Measurements from ENCODE around the gene CCNI.

Gene CCNI

GRCh38 chr4:77065382-77065781 is 10.4 kb downstream of the CCNI start:
- Histone ChIP-seq H3K9me3 (ENCODE audit: control insufficient read depth in 2 of 2, low read length in 2 of 2) (no peaks in the 10 kb centered on the region), H3K4me1 (ENCODE audit: control insufficient read depth, insufficient read depth, low read length) (no peaks in the 10 kb centered on the region), H3K27ac (ENCODE audit: low read length) (no peak overlapping the region), H3K27me3 (ENCODE audit: control insufficient read depth in 1 of 2, insufficient read depth in 2 of 2, low read length in 2 of 2) (no peaks in the 10 kb centered on the region), H3K9ac (ENCODE audit: low read length in 2 of 2) (no peak overlapping the region), H3K4me3 (ENCODE audit: low read length in 2 of 2) (no peak overlapping the region), H3K36me3 (ENCODE audit: control insufficient read depth in 2 of 2, insufficient read depth in 2 of 2, low read length in 2 of 2) (peaks cover 13 to 24% of the 10 kb centered on the region in 2 donors)

GRCh38 chr4:77062856-77063255 is 12.9 kb downstream of the CCNI start:
- Histone ChIP-seq H3K27me3 (ENCODE audit: control insufficient read depth in 1 of 2, insufficient read depth in 2 of 2, low read length in 2 of 2) (no peaks in the 10 kb centered on the region), H3K4me3 (ENCODE audit: low read length in 2 of 2) (no peak overlapping the region), H3K9me3 (ENCODE audit: control insufficient read depth in 2 of 2, low read length in 2 of 2) (no peaks in the 10 kb centered on the region), H3K36me3 (ENCODE audit: control insufficient read depth in 2 of 2, insufficient read depth in 2 of 2, low read length in 2 of 2) (peaks cover 13 to 26% of the 10 kb centered on the region in 2 donors), H3K4me1 (ENCODE audit: control insufficient read depth, insufficient read depth, low read length) (no peaks in the 10 kb centered on the region), H3K27ac (ENCODE audit: low read length) (no peak overlapping the region), H3K9ac (ENCODE audit: low read length in 2 of 2) (no peak overlapping the region)

- Histone ChIP-seq H3K9ac (ENCODE audit: low read length in 2 of 2) (no peak overlapping the region), H3K9me3 (ENCODE audit: control insufficient read depth in 2 of 2, low read length in 2 of 2) (no peaks in the 10 kb centered on the region), H3K36me3 (ENCODE audit: control insufficient read depth in 2 of 2, insufficient read depth in 2 of 2, low read length in 2 of 2) (peaks cover 22 to 38% of the 10 kb centered on the region in 2 donors), H3K27ac (ENCODE audit: low read length) (no peak overlapping the region), H3K4me3 (ENCODE audit: low read length in 2 of 2) (no peak overlapping the region), H3K4me1 (ENCODE audit: control insufficient read depth, insufficient read depth, low read length) (no peaks in the 10 kb centered on the region), H3K27me3 (ENCODE audit: control insufficient read depth in 1 of 2, insufficient read depth in 2 of 2, low read length in 2 of 2) (no peaks in the 10 kb centered on the region)
Measured at GRCh38 chr4:77052352-77052751, 23.4 kb downstream of the CCNI start.

GRCh38 chr4:77050962-77051361 is 24.8 kb downstream of the CCNI start:
- Histone ChIP-seq H3K27me3 (ENCODE audit: control insufficient read depth in 1 of 2, insufficient read depth in 2 of 2, low read length in 2 of 2) (no peaks in the 10 kb centered on the region), H3K4me3 (ENCODE audit: low read length in 2 of 2) (no peak overlapping the region), H3K36me3 (ENCODE audit: control insufficient read depth in 2 of 2, insufficient read depth in 2 of 2, low read length in 2 of 2) (peaks cover 27 to 47% of the 10 kb centered on the region in 2 donors), H3K9ac (ENCODE audit: low read length in 2 of 2) (no peak overlapping the region), H3K27ac (ENCODE audit: low read length) (no peak overlapping the region), H3K4me1 (ENCODE audit: control insufficient read depth, insufficient read depth, low read length) (no peaks in the 10 kb centered on the region), H3K9me3 (ENCODE audit: control insufficient read depth in 2 of 2, low read length in 2 of 2) (no peaks in the 10 kb centered on the region)

- Histone ChIP-seq H3K27me3 (ENCODE audit: control insufficient read depth in 1 of 2, insufficient read depth in 2 of 2, low read length in 2 of 2) (no peaks in the 10 kb centered on the region), H3K4me3 (ENCODE audit: low read length in 2 of 2) (no peak overlapping the region), H3K4me1 (ENCODE audit: control insufficient read depth, insufficient read depth, low read length) (no peaks in the 10 kb centered on the region), H3K9ac (ENCODE audit: low read length in 2 of 2) (no peak overlapping the region), H3K27ac (ENCODE audit: low read length) (no peak overlapping the region), H3K9me3 (ENCODE audit: control insufficient read depth in 2 of 2, low read length in 2 of 2) (no peaks in the 10 kb centered on the region), H3K36me3 (ENCODE audit: control insufficient read depth in 2 of 2, insufficient read depth in 2 of 2, low read length in 2 of 2) (peaks cover 19 to 35% of the 10 kb centered on the region in 2 donors)
Measured at GRCh38 chr4:77047037-77047436, 28.8 kb downstream of the CCNI start.

GRCh38 chr4:77045490-77045889 is 30.3 kb downstream of the CCNI start:
- Histone ChIP-seq H3K9ac (ENCODE audit: low read length in 2 of 2) (no peak overlapping the region), H3K4me3 (ENCODE audit: low read length in 2 of 2) (no peak overlapping the region), H3K27ac (ENCODE audit: low read length) (no peak overlapping the region), H3K4me1 (ENCODE audit: control insufficient read depth, insufficient read depth, low read length) (no peaks in the 10 kb centered on the region), H3K27me3 (ENCODE audit: control insufficient read depth in 1 of 2, insufficient read depth in 2 of 2, low read length in 2 of 2) (no peaks in the 10 kb centered on the region), H3K9me3 (ENCODE audit: control insufficient read depth in 2 of 2, low read length in 2 of 2) (no peaks in the 10 kb centered on the region), H3K36me3 (ENCODE audit: control insufficient read depth in 2 of 2, insufficient read depth in 2 of 2, low read length in 2 of 2) (peaks cover 14 to 31% of the 10 kb centered on the region in 2 donors)

- no peaks in the 10 kb centered on the region for H3K4me1 ChIP-seq (ENCODE audit: control insufficient read depth, insufficient read depth, low read length)
- H3K9me3 ChIP-seq (ENCODE audit: control insufficient read depth in 2 of 2, low read length in 2 of 2) = no peaks in the 10 kb centered on the region
- H3K4me3 ChIP-seq (ENCODE audit: low read length in 2 of 2) = no peak overlapping the region
- peaks cover 14 to 23% of the 10 kb centered on the region in 2 donors for H3K36me3 ChIP-seq (ENCODE audit: control insufficient read depth in 2 of 2, insufficient read depth in 2 of 2, low read length in 2 of 2)
- no peak overlapping the region for H3K27ac ChIP-seq (ENCODE audit: low read length)
- no peak overlapping the region for H3K9ac ChIP-seq (ENCODE audit: low read length in 2 of 2)
- H3K27me3 ChIP-seq (ENCODE audit: control insufficient read depth in 1 of 2, insufficient read depth in 2 of 2, low read length in 2 of 2) = no peaks in the 10 kb centered on the region
Measured at GRCh38 chr4:77044461-77045150, 31.2 kb downstream of the CCNI start.

- H3K36me3 ChIP-seq (ENCODE audit: control insufficient read depth in 2 of 2, insufficient read depth in 2 of 2, low read length in 2 of 2) = peaks cover 16 to 25% of the 10 kb centered on the region in 2 donors
- H3K9ac ChIP-seq (ENCODE audit: low read length in 2 of 2) = no peak overlapping the region
- H3K27ac ChIP-seq (ENCODE audit: low read length) = no peak overlapping the region
- H3K4me3 ChIP-seq (ENCODE audit: low read length in 2 of 2) = no peak overlapping the region
- H3K4me1 ChIP-seq (ENCODE audit: control insufficient read depth, insufficient read depth, low read length) = no peaks in the 10 kb centered on the region
- H3K27me3 ChIP-seq (ENCODE audit: control insufficient read depth in 1 of 2, insufficient read depth in 2 of 2, low read length in 2 of 2) = no peaks in the 10 kb centered on the region
- H3K9me3 ChIP-seq (ENCODE audit: control insufficient read depth in 2 of 2, low read length in 2 of 2) = no peaks in the 10 kb centered on the region
Measured at GRCh38 chr4:77043507-77044136, 32.2 kb downstream of the CCNI start.

GRCh38 chr4:77040854-77041725 is 34.7 kb downstream of the CCNI start:
- Histone ChIP-seq H3K27me3 (ENCODE audit: control insufficient read depth in 1 of 2, insufficient read depth in 2 of 2, low read length in 2 of 2) (no peaks in the 10 kb centered on the region), H3K4me3 (ENCODE audit: low read length in 2 of 2) (no peak overlapping the region), H3K4me1 (ENCODE audit: control insufficient read depth, insufficient read depth, low read length) (no peaks in the 10 kb centered on the region), H3K9ac (ENCODE audit: low read length in 2 of 2) (no peak overlapping the region), H3K36me3 (ENCODE audit: control insufficient read depth in 2 of 2, insufficient read depth in 2 of 2, low read length in 2 of 2) (peaks cover 4 to 6% of the 10 kb centered on the region in 2 donors), H3K9me3 (ENCODE audit: control insufficient read depth in 2 of 2, low read length in 2 of 2) (no peaks in the 10 kb centered on the region), H3K27ac (ENCODE audit: low read length) (no peak overlapping the region)

- Histone ChIP-seq H3K9me3 (ENCODE audit: control insufficient read depth in 2 of 2, low read length in 2 of 2) (no peaks in the 10 kb centered on the region), H3K36me3 (ENCODE audit: control insufficient read depth in 2 of 2, insufficient read depth in 2 of 2, low read length in 2 of 2) (peaks cover 2 to 6% of the 10 kb centered on the region in 2 donors), H3K27me3 (ENCODE audit: control insufficient read depth in 1 of 2, insufficient read depth in 2 of 2, low read length in 2 of 2) (no peaks in the 10 kb centered on the region), H3K9ac (ENCODE audit: low read length in 2 of 2) (no peak overlapping the region), H3K27ac (ENCODE audit: low read length) (no peak overlapping the region), H3K4me1 (ENCODE audit: control insufficient read depth, insufficient read depth, low read length) (no peaks in the 10 kb centered on the region), H3K4me3 (ENCODE audit: low read length in 2 of 2) (no peak overlapping the region)
Measured at GRCh38 chr4:77040270-77040669, 35.5 kb downstream of the CCNI start.

Measured in stomach smooth muscle (tissue), 2 donors.